SK-N-SH (cell line): ENCODE data around the gene MORC3. TPM values are rescaled to one million over a fixed set of nuclear protein-coding genes. Genes with fewer than 3 reads are reported as not detected.

Experiments
- CTCF ChIA-PET: fragments of 300-600, 350-600 bp; formaldehyde crosslinking; extraction: SDS; loops from one replicate; lab custom pipeline; 2021; lab: Yijun Ruan, JAX
- POLR2A ChIA-PET: fragments of 350-600 bp; sonication (Branson Sonifier 250); formaldehyde crosslinking; extraction: SDS; loops from one replicate; lab custom pipeline; 2020; ENCODE audit warnings: antibody characterized with exemption, inconsistent platforms; lab: Yijun Ruan, JAX
- DNase-seq: peaks from one replicate; pipeline ENCODE4 v3.0.0; 2012
- H2AFZ ChIP-seq: fragments of 200-600 bp; sonication (generic); 2 replicates; pipeline ENCODE4 v1.8.1; 2016; ENCODE audit warnings: antibody characterized with exemption, mild to moderate bottlenecking, low read depth
- H3F3A ChIP-seq: fragments of 200-600 bp; sonication (generic); replicated peaks from 2 replicates; pipeline ENCODE3; 2016; ENCODE audit warnings: antibody characterized with exemption, mild to moderate bottlenecking; ENCODE audit not compliant: insufficient read depth
- H3K27ac ChIP-seq, 2 experiments: fragments of 200-500 bp in 1 of 2; fragments of 200-600 bp in 1 of 2; sonication (Bioruptor generic) in 1 of 2; sonication (generic), shearing (Covaris generic) in 1 of 2; 2 replicates each; pipeline versions ENCODE4 v1.5.1 to v1.6.1; 2014 to 2016; ENCODE audit warnings: low read depth in 2 of 2, inconsistent platforms in 1 of 2, low read length in 1 of 2, mild to moderate bottlenecking in 1 of 2, mixed read lengths in 1 of 2
- H3K27me3 ChIP-seq: fragments of 200-600 bp; sonication (generic), shearing (Covaris generic); 2 replicates; pipeline ENCODE4 v1.6.1; 2016; ENCODE audit warnings: mixed run types; ENCODE audit not compliant: insufficient read depth
- H3K36me3 ChIP-seq, 2 experiments: fragments of 200-500 bp in 1 of 2; fragments of 200-600 bp in 1 of 2; sonication (Bioruptor generic) in 1 of 2; sonication (generic) in 1 of 2; replicated peaks in 1 of 2; 2 replicates each; pipeline versions ENCODE3 to v1.5.1; 2014 to 2016; ENCODE audit warnings: low read length in 1 of 2, mild to moderate bottlenecking in 1 of 2; ENCODE audit not compliant: insufficient read depth in 2 of 2, control insufficient read depth in 1 of 2
- H3K4me1 ChIP-seq, 2 experiments: fragments of 200-500 bp in 1 of 2; fragments of 200-600 bp in 1 of 2; sonication (Bioruptor generic) in 1 of 2; sonication (generic), shearing (Covaris generic) in 1 of 2; 2 replicates each; pipeline versions ENCODE4 v1.5.1 to v1.6.1; 2014 to 2016; ENCODE audit warnings: low read depth in 1 of 2, low read length in 1 of 2, mixed run types in 1 of 2; ENCODE audit not compliant: insufficient read depth in 2 of 2, control insufficient read depth in 1 of 2
- H3K4me2 ChIP-seq: fragments of 200-600 bp; sonication (generic), shearing (Covaris generic); 2 replicates; pipeline ENCODE4 v1.6.1; 2017; ENCODE audit warnings: mixed run types
- H3K4me3 ChIP-seq, 2 experiments: fragments of 200-500 bp in 1 of 2; fragments of 200-600 bp in 1 of 2; sonication (Bioruptor generic) in 1 of 2; sonication (generic), shearing (Covaris generic) in 1 of 2; 2 replicates each; pipeline versions ENCODE4 v1.5.1 to v1.8.1; 2014 to 2016; ENCODE audit warnings: low read depth in 2 of 2, inconsistent platforms in 1 of 2, low read length in 1 of 2, mild to moderate bottlenecking in 1 of 2, mixed read lengths in 1 of 2, moderate library complexity in 1 of 2
- H3K79me2 ChIP-seq: fragments of 200-600 bp; sonication (generic); 2 replicates; pipeline ENCODE4 v1.8.1; 2017; ENCODE audit warnings: mild to moderate bottlenecking; ENCODE audit not compliant: insufficient read depth
- H3K9ac ChIP-seq: fragments of 200-600 bp; sonication (generic); 2 replicates; pipeline ENCODE4 v1.6.1; 2017; ENCODE audit warnings: mixed run types
- H3K9me2 ChIP-seq: fragments of 200-600 bp; sonication (generic); 2 replicates; pipeline ENCODE4 v1.6.1; 2017; ENCODE audit warnings: mixed run types
- H3K9me3 ChIP-seq: fragments of 200-600 bp; sonication (generic); 2 replicates; pipeline ENCODE4 v1.6.1; 2017; ENCODE audit warnings: mixed run types, mild to moderate bottlenecking, moderate library complexity
- H4K20me1 ChIP-seq: fragments of 200-600 bp; sonication (generic); 2 replicates; pipeline ENCODE4 v1.6.1; 2017; ENCODE audit warnings: mild to moderate bottlenecking, mixed run types; ENCODE audit not compliant: insufficient read depth
- ELF1 ChIP-seq: IDR thresholded peaks from 2 replicates; pipeline ENCODE4 v1.4.0; 2012
- EP300 ChIP-seq, 2 experiments: IDR thresholded peaks; 2 replicates each; pipeline versions ENCODE4 v1.4.0 to v1.6.1; 2012; ENCODE audit warnings: borderline replicate concordance in 1 of 2, low read depth in 1 of 2, low read length in 1 of 2
- EZH2phosphoT487 ChIP-seq: fragments of 200-600 bp; sonication (generic); IDR thresholded peaks from 2 replicates; pipeline ENCODE4 v1.6.1; 2017; ENCODE audit warnings: low read depth, mixed run types, mild to moderate bottlenecking, antibody characterized with exemption, moderate library complexity, borderline replicate concordance
- FOSL2 ChIP-seq: IDR thresholded peaks from 2 replicates; pipeline ENCODE4 v1.4.0; 2012; ENCODE audit warnings: low read depth, mild to moderate bottlenecking, moderate library complexity, borderline replicate concordance
- FOXJ3 ChIP-seq: sonication (generic); formaldehyde crosslinking; IDR thresholded peaks from 2 replicates; pipeline ENCODE4 v1.5.1; 2020; ENCODE audit warnings: mild to moderate bottlenecking, missing genetic modification reagents
- FOXM1 ChIP-seq: IDR thresholded peaks from 2 replicates; pipeline ENCODE4 v1.4.0; 2012; ENCODE audit warnings: low read depth, mild to moderate bottlenecking
- GABPA ChIP-seq: IDR thresholded peaks from 2 replicates; pipeline ENCODE4 v1.4.0; 2012; ENCODE audit warnings: low read depth, mild to moderate bottlenecking
- GATA2 ChIP-seq: sonication (generic); formaldehyde crosslinking; IDR thresholded peaks from 2 replicates; pipeline ENCODE4 v1.5.0; 2020; ENCODE audit warnings: mild to moderate bottlenecking, missing genetic modification reagents
- JUND ChIP-seq: IDR thresholded peaks from 2 replicates; pipeline ENCODE4 v1.4.0; 2012
- MAX ChIP-seq: IDR thresholded peaks from 2 replicates; pipeline ENCODE4 v1.4.0; 2012; ENCODE audit warnings: low read depth
- MEF2A ChIP-seq: IDR thresholded peaks from 2 replicates; pipeline ENCODE4 v1.4.0; 2012; ENCODE audit warnings: low read depth, borderline replicate concordance
- MXI1 ChIP-seq: IDR thresholded peaks from 2 replicates; pipeline ENCODE4 v1.6.1; 2012; ENCODE audit warnings: mild to moderate bottlenecking, low read depth, low read length, improper control_type of control experiment
- NFIC ChIP-seq: IDR thresholded peaks from 2 replicates; pipeline ENCODE4 v1.4.0; 2012; ENCODE audit warnings: borderline replicate concordance
- NRF1 ChIP-seq: IDR thresholded peaks from 2 replicates; pipeline ENCODE4 v1.6.1; 2012; ENCODE audit warnings: low read depth, mild to moderate bottlenecking, low read length
- PBX3 ChIP-seq: IDR thresholded peaks from 2 replicates; pipeline ENCODE4; 2012
- POLR2AphosphoS5 ChIP-seq: IDR thresholded peaks from 2 replicates; pipeline ENCODE4 v1.6.1; 2012; ENCODE audit warnings: low read depth, low read length
- RCOR1 ChIP-seq: fragments of 150-350 bp; IDR thresholded peaks from 2 replicates; pipeline ENCODE4 v1.6.1; 2017; ENCODE audit warnings: antibody characterized with exemption, low read length
- RFX5 ChIP-seq: IDR thresholded peaks from 2 replicates; pipeline ENCODE4 v1.6.1; 2012; ENCODE audit warnings: mild to moderate bottlenecking, improper control_type of control experiment, low read length
- SIN3A ChIP-seq: IDR thresholded peaks from 2 replicates; pipeline ENCODE4 v1.6.1; 2012; ENCODE audit warnings: low read depth, mild to moderate bottlenecking, low read length, moderate library complexity, borderline replicate concordance
- SMC3 ChIP-seq: IDR thresholded peaks from 2 replicates; pipeline ENCODE4 v1.6.1; 2012; ENCODE audit warnings: low read depth, low read length, improper control_type of control experiment
- TAF1 ChIP-seq: IDR thresholded peaks from 2 replicates; pipeline ENCODE4 v1.6.1; 2012; ENCODE audit warnings: low read depth, mild to moderate bottlenecking, low read length, moderate library complexity, borderline replicate concordance
- TCF12 ChIP-seq: IDR thresholded peaks from 2 replicates; pipeline ENCODE4 v1.4.0; 2012
- USF2 ChIP-seq: fragments of 150-350 bp; IDR thresholded peaks from 2 replicates; pipeline ENCODE4 v1.6.1; 2017; ENCODE audit warnings: antibody characterized with exemption, low read length, low read depth, borderline replicate concordance
- YY1 ChIP-seq: IDR thresholded peaks from 2 replicates; pipeline ENCODE4 v1.4.0; 2012; ENCODE audit warnings: low read depth, mild to moderate bottlenecking
- WGBS: methylation state at CpG from one replicate; pipeline ENCODE4 v1.1.6; 2017; ENCODE audit warnings: low lambda C conversion rate; 5-methylcytosine and 5-hydroxymethylcytosine counted together
- polyA plus RNA-seq, 3 experiments: library from polyadenylated mRNA; depleted of rRNA; stranded (reverse); fragments of >200 nt; gene quantifications; 2 replicates each; pipeline ENCODE4 v1.2.3, GENCODE V29; 2012

MORC3 gene
- polyA plus RNA-seq, 1 of the 3 experiments (the other 2 are of a cell fraction) = 8.2 TPM

GRCh38 chr21:36420571-36421339, 100.8 kb downstream of the MORC3 start:
- H3K4me2 ChIP-seq = no peak overlapping the region
- no peak overlapping the region for H3K27ac ChIP-seq
- CTCF ChIA-PET = interaction anchor here (0.6 to 1.0 kb wide), 4 partner anchors 9 to 30 kb away, joined by 3 to 4 read pairs (median 4); no protein-coding TSS in a partner anchor
- no peaks in the 10 kb centered on the region for H3K27me3 ChIP-seq
- WGBS = 94% methylated on average over 18 of the region's 18 CpGs
- peaks cover 0 to 5% of the 10 kb centered on the region in 2 experiments; a peak in 2 of 4 replicates for H3K4me1 ChIP-seq
- no peaks in the 10 kb centered on the region for H3K79me2 ChIP-seq
- no peak overlapping the region for H3K9ac ChIP-seq
- H3K36me3 ChIP-seq = peaks cover 4 to 7% of the 10 kb centered on the region in 2 experiments
- H4K20me1 ChIP-seq = no peaks in the 10 kb centered on the region
- H3F3A ChIP-seq = peaks cover 9% of the 10 kb centered on the region
- H3K4me3 ChIP-seq = no peak overlapping the region
- no peaks in the 10 kb centered on the region for H3K9me3 ChIP-seq
- no peak overlapping the region for H2AFZ ChIP-seq
- no peak for DNase-seq
- no peak for TF ChIP-seq FOXM1
- TF ChIP-seq NFIC = no peak
- no peak for TF ChIP-seq SIN3A
- no peak for TF ChIP-seq MEF2A
- no peak for TF ChIP-seq JUND
- TF ChIP-seq MAX = no peak
- no peak for TF ChIP-seq TCF12
- no peak for TF ChIP-seq NRF1
- no peak for TF ChIP-seq YY1
- no peak for TF ChIP-seq SMC3
- no peak for TF ChIP-seq ELF1
- no peak for TF ChIP-seq POLR2AphosphoS5
- TF ChIP-seq GABPA = no peak
- no peak for TF ChIP-seq GATA2 (CRISPR knock-in tag)
- TF ChIP-seq, all 33 proteins: peak for 0
- no peaks in the 10 kb centered on the region for H3K9me2 ChIP-seq
- POLR2A ChIA-PET = no interaction called here

DNA sequence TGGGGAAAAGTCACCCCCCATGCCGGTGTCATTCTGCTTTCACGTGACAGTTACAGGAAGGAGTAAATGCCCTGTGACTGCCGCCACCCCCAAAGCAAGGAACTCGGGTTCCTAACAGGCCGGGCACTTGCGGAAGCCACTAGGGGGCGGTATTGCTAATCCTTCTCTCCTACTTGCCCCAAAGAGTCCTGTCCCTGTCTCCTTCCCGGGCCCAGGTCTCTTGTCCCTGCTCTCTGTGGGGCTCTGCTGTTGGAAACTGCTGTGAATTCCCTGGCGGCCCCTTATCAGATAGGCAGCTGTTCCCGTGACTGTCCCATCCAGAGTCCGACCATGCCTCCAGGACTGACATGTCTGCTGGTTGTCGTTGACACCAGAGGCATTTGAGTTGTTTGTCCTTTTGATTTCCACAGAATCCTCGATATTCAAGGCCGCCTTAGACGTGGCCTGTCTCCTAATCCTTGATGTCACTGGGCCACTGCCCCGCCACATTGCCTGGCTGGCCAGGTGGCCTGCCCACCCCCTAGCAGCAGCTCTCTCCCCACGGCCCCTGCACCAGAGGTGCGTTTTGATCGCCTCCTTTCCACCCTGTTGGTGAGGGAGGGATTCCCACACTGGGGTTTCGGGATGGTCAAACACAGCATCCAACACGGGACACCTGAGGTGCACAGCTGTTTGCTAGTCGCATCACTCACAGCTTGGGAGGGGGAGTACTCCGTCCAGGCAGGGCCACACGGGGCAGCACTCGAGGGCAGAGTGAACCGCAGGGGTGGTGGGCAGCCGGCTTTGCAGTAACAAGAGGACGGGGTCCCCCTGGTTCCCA, 102.5 kb downstream of the MORC3 start:
- no peak overlapping the region for H3K27ac ChIP-seq
- no peak for TF ChIP-seq USF2
- no peak for TF ChIP-seq MEF2A
- TF ChIP-seq MXI1 = no peak
- TF ChIP-seq TAF1 = no peak
- TF ChIP-seq TCF12 = no peak
- no peak for TF ChIP-seq FOXJ3
- no peak for TF ChIP-seq FOXM1
- TF ChIP-seq RCOR1 = no peak
- no peak for TF ChIP-seq EP300 (IDR thresholded peaks at IDR 0.05; ENCODE audit: borderline replicate concordance in 1 of 2, low read depth in 1 of 2, low read length in 1 of 2)
- TF ChIP-seq PBX3 = no peak
- no peak for TF ChIP-seq MAX
- no peak for TF ChIP-seq RFX5
- TF ChIP-seq EZH2phosphoT487 = no peak
- no peak for TF ChIP-seq NRF1
- TF ChIP-seq SMC3 = peak; percentile 13; the same call in 1 of the 2 replicates
- TF ChIP-seq GABPA = no peak
- no peak for TF ChIP-seq GATA2 (CRISPR knock-in tag)
- TF ChIP-seq SIN3A = no peak
- TF ChIP-seq FOSL2 = no peak

More for the DNA sequence above, 102.5 kb downstream of the MORC3 start:
- ChIA-PET CTCF (interaction anchor here (0.6 to 1.6 kb wide), 14 partner anchors 9 to 281 kb away, joined by 3 to 5 read pairs (median 3); no protein-coding TSS in a partner anchor), POLR2A (no interaction called here)
- H3K27me3 ChIP-seq = no peaks in the 10 kb centered on the region
- H4K20me1 ChIP-seq = no peaks in the 10 kb centered on the region
- H3K4me1 ChIP-seq = peaks cover 0 to 5% of the 10 kb centered on the region in 2 experiments; a peak in 2 of 4 replicates
- no peak overlapping the region for H3K9ac ChIP-seq
- no peak overlapping the region for H2AFZ ChIP-seq
- H3K9me3 ChIP-seq = no peaks in the 10 kb centered on the region
- WGBS = 51% methylated on average over 19 of the region's 28 CpGs
- H3F3A ChIP-seq = peaks cover 9% of the 10 kb centered on the region
- peaks cover 0 to 4% of the 10 kb centered on the region in 2 experiments for H3K36me3 ChIP-seq
- no peaks in the 10 kb centered on the region for H3K79me2 ChIP-seq
- H3K4me2 ChIP-seq = no peak overlapping the region
- no peaks in the 10 kb centered on the region for H3K9me2 ChIP-seq
- peak overlapping the region in 1 of 2 experiments; percentile 37; a peak in 1 of 4 replicates for H3K4me3 ChIP-seq
- peak; percentile 59 for DNase-seq
